ENCODE results near the gene SLC39A7. TPM values are rescaled to one million over a fixed set of nuclear protein-coding genes. Genes with fewer than 3 reads are reported as not detected.

The SLC39A7 gene
- total and polyA plus RNA-seq, 2 donors (not counting 3 experiments of a cell fraction or from before 2014, with no cell fraction given): 99.8 to 129 TPM

- BruUV-seq (replicated peaks): no TSS peak
- H3K4me2 ChIP-seq (ENCODE audit: insufficient read depth, low read length): no peak overlapping the region
- H3K36me3 ChIP-seq (ENCODE audit: control insufficient read depth in 2 of 2, extremely low read depth in 1 of 2, insufficient read depth in 2 of 2, low read length in 2 of 2): no peaks in the 10 kb centered on the region
- no peak overlapping the region for H3K9ac ChIP-seq (replicated peaks; ENCODE audit: extremely low read depth, insufficient read depth, low read length)
- H2AFZ ChIP-seq (ENCODE audit: low read depth, low read length): no peak overlapping the region
- dilution Hi-C loops (cut with MboI; ENCODE audit: extremely low pct_ligation_motif_present, low sequenced_read_pairs): no loop called here
- no peaks in the 10 kb centered on the region for H3K79me2 ChIP-seq (ENCODE audit: control insufficient read depth, insufficient read depth, low read length)
- H3K9me1 ChIP-seq (replicated peaks; ENCODE audit: control insufficient read depth, extremely low read depth, insufficient read depth, low read length): no peaks in the 10 kb centered on the region
- intact Hi-C loops (cut with micrococcal nuclease): no loop called here
- ChIA-PET CTCF (interaction anchor here (1.2 to 3.2 kb wide), 4 partner anchors 10 to 98 kb away, joined by 3 to 18 read pairs (median 14); no protein-coding TSS in a partner anchor), POLR2A (no interaction called here)
- H3K4me3 ChIP-seq (replicated peaks in 1 of 3; ENCODE audit: insufficient read depth in 1 of 3, low read depth in 1 of 3, low read length in 3 of 3): no peak overlapping the region
- H3K27ac ChIP-seq (ENCODE audit: insufficient read depth, low read depth, low read length): no peak overlapping the region
- FAIRE-seq (no peak), DNase-seq (ENCODE audit: low read depth, low spot score) (no peak)
- H3K9me3 ChIP-seq (replicated peaks; ENCODE audit: control insufficient read depth, insufficient read depth, low read length): no peaks in the 10 kb centered on the region
- TF ChIP-seq EZH2 (IDR thresholded peaks at IDR 0.05; ENCODE audit: borderline replicate concordance, low read depth, low read length, severe bottlenecking) (no peak), POLR2A (IDR thresholded peaks at IDR 0.05; ENCODE audit: low read depth, low read length) (no peak), CTCF (IDR thresholded peaks at IDR 0.05; ENCODE audit: extremely low read depth in 1 of 2, insufficient read depth in 1 of 2, low read depth in 1 of 2, low read length in 2 of 2) (no peak), MYC (IDR thresholded peaks at IDR 0.05; ENCODE audit: low read depth, low read length) (no peak), FOS (IDR thresholded peaks at IDR 0.05; ENCODE audit: borderline replicate concordance, insufficient read depth, low read length) (no peak), GATA2 (IDR thresholded peaks at IDR 0.05; ENCODE audit: insufficient read depth, insufficient read length, low read depth, low read length) (no peak), JUN (IDR thresholded peaks at IDR 0.05; ENCODE audit: borderline replicate concordance, insufficient read depth, insufficient read length, low read depth) (no peak), POLR2AphosphoS5 (IDR thresholded peaks at IDR 0.05; ENCODE audit: insufficient read depth, low read depth, low read length) (no peak)
- TF ChIP-seq, protein P1, sequence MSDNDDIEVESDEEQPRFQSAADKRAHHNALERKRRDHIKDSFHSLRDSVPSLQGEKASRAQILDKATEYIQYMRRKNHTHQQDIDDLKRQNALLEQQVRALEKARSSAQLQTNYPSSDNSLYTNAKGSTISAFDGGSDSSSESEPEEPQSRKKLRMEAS (IDR thresholded peaks at IDR 0.05; ENCODE audit: insufficient read depth, insufficient read length): no peak
- peaks cover 8 to 27% of the 10 kb centered on the region in 2 experiments for H3K27me3 ChIP-seq (ENCODE audit: control insufficient read depth in 2 of 2, insufficient read depth in 2 of 2, low read length in 2 of 2)
- H3K4me1 ChIP-seq (ENCODE audit: control insufficient read depth, extremely low read depth, insufficient read depth, low read length): no peaks in the 10 kb centered on the region
- no peaks in the 10 kb centered on the region for H4K20me1 ChIP-seq (replicated peaks; ENCODE audit: control insufficient read depth, extremely low read depth, insufficient read depth, low read length)
Measured at GRCh38 chr6:33151050-33151449, 49.6 kb upstream of the SLC39A7 start.

Measured in endothelial cell of umbilical vein (primary cell).